ENCODE data around the gene MCC.

MCC gene

GRCh38 chr5:113217619-113218184 lies 270.6 kb downstream of the MCC start:
- no peak for DNase-seq

GRCh38 chr5:113216545-113216944 lies 271.7 kb downstream of the MCC start:
- no peak for DNase-seq

GRCh38 chr5:113215401-113216060 lies 272.7 kb downstream of the MCC start:
- no peak for DNase-seq

GRCh38 chr5:113214606-113215323 lies 273.5 kb downstream of the MCC start:
- no peak for DNase-seq

GRCh38 chr5:113213551-113214425 lies 274.5 kb downstream of the MCC start:
- no peak for DNase-seq

GRCh38 chr5:113212244-113212920 lies 275.9 kb downstream of the MCC start:
- no peak for DNase-seq

GRCh38 chr5:113209498-113209897 lies 278.8 kb downstream of the MCC start:
- DNase-seq = no peak

GRCh38 chr5:113205807-113206206 lies 282.4 kb downstream of the MCC start:
- DNase-seq = no peak

- no peak for DNase-seq
Measured at GRCh38 chr5:113205323-113205722, 282.9 kb downstream of the MCC start.

- no peak for DNase-seq
Measured at GRCh38 chr5:113204525-113205161, 283.6 kb downstream of the MCC start.

- no peak for DNase-seq
Measured at GRCh38 chr5:113203916-113204315, 284.3 kb downstream of the MCC start.

GRCh38 chr5:113202746-113203716 lies 285.2 kb downstream of the MCC start:
- DNase-seq = no peak

- DNase-seq = no peak
Measured at GRCh38 chr5:113202287-113202686, 286.0 kb downstream of the MCC start.

- no peak for DNase-seq
Measured at GRCh38 chr5:113201715-113202114, 286.5 kb downstream of the MCC start.

GRCh38 chr5:113199122-113199905 lies 288.9 kb downstream of the MCC start:
- no peak for DNase-seq

GRCh38 chr5:113197456-113198200 lies 290.6 kb downstream of the MCC start:
- DNase-seq = no peak

GRCh38 chr5:113195771-113196170 lies 292.5 kb downstream of the MCC start:
- no peak for DNase-seq

- DNase-seq = no peak
Measured at GRCh38 chr5:113195251-113195650, 293.0 kb downstream of the MCC start.

- no peak for DNase-seq
Measured at GRCh38 chr5:113194591-113194990, 293.7 kb downstream of the MCC start.
